Epithelial cell of proximal tubule (primary cell): ENCODE measurements around the gene PCDHGA4. TPM values are rescaled to one million over a fixed set of nuclear protein-coding genes. Genes with fewer than 3 reads are reported as not detected.
"Not testable (repeated sequence)": the region's sequence is repeated elsewhere in the genome, so short reads cannot be mapped to it uniquely, and the experiment has no call there.

Experiments
- DNase-seq: peaks from one replicate; pipeline ENCODE4 v3.0.0-alpha.2; 2011; ENCODE audit warnings: low read depth
- H3K4me3 ChIP-seq: 2 replicates; pipeline ENCODE4 v1.5.1; 2011; ENCODE audit warnings: low read depth, mild to moderate bottlenecking, low read length
- total RNA-seq: library from RNA; depleted of rRNA; stranded (reverse); fragments of >200 nt; gene quantifications from 2 replicates; pipeline ENCODE4 v1.2.3, GENCODE V29; 2015
- TF ChIP-seq, protein P1 (sequence below): conservative IDR thresholded peaks from 2 replicates; pipeline ENCODE4 v1.5.1; 2012; ENCODE audit warnings: low read depth, mild to moderate bottlenecking, low read length

Gene PCDHGA4
- total RNA-seq, 1 donor from 2014 or later, result 0.92 TPM

DNA sequence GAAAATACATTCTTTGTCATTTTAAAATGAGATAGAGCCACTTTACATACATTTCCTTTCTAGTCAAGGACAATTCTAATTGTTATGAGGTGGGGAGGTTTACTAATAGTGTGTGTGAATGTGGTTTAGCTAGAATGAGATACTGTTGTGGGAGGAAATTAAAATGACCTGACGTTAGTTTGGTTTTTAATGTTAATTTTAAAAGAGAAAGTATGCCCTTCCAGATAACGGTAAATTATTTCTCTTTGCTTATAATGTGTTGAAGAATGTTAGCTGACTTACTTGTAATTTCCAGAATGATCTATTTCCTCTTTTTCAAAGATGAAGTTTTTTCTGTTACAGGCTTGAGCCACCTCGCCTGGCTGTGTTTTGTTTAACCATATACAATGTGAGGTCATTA is 32.6 kb upstream of the PCDHGA4 start:
- TF ChIP-seq, protein P1, sequence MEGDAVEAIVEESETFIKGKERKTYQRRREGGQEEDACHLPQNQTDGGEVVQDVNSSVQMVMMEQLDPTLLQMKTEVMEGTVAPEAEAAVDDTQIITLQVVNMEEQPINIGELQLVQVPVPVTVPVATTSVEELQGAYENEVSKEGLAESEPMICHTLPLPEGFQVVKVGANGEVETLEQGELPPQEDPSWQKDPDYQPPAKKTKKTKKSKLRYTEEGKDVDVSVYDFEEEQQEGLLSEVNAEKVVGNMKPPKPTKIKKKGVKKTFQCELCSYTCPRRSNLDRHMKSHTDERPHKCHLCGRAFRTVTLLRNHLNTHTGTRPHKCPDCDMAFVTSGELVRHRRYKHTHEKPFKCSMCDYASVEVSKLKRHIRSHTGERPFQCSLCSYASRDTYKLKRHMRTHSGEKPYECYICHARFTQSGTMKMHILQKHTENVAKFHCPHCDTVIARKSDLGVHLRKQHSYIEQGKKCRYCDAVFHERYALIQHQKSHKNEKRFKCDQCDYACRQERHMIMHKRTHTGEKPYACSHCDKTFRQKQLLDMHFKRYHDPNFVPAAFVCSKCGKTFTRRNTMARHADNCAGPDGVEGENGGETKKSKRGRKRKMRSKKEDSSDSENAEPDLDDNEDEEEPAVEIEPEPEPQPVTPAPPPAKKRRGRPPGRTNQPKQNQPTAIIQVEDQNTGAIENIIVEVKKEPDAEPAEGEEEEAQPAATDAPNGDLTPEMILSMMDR, result no peak
- DNase-seq, result no peak
- no peak overlapping the region for H3K4me3 ChIP-seq

DNA sequence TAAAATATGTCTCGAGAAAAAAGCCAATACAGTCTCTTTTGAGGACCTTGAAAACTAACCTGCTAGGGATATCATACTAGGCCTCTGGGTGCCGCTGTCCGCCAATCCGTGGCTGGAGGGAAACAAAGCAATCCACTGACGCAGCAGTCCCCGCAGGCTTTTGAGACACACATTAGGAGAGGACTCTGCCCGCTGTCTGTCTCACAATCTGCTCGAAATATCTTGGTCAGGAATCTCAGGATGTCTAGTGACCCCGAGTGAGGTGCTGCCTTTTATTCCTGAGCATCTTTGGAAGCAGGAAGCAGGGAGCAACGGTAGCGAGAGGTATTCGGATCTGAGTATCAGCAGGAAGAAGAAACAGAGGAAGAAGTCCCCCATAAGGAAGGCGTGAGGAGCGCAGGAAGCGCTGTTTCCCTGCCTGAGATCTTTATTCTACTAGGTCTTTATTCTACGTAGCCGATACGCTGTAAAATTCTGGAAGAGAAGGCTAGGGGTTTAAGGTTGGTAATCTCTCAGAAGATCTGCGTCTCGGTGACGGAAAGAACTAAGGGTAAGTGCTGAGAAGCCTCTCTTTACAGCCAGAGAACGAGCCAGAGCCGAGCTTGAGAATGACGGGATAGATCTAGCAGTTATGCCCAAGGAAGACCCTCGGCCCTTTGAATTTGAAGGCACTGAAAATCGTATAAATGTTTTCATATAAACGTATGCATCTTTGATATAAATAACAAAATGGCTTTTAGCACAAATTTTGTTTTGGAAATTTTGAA is 28.6 kb upstream of the PCDHGA4 start:
- TF ChIP-seq, protein P1, result peak; percentile 66
- peak overlapping the region; percentile 39 for H3K4me3 ChIP-seq
- DNase-seq, result no peak

GRCh38 chr5:141328231-141328630 is 26.6 kb upstream of the PCDHGA4 start:
- DNase-seq, result no peak
- H3K4me3 ChIP-seq, result no peak overlapping the region
- TF ChIP-seq, protein P1, result no peak

DNA sequence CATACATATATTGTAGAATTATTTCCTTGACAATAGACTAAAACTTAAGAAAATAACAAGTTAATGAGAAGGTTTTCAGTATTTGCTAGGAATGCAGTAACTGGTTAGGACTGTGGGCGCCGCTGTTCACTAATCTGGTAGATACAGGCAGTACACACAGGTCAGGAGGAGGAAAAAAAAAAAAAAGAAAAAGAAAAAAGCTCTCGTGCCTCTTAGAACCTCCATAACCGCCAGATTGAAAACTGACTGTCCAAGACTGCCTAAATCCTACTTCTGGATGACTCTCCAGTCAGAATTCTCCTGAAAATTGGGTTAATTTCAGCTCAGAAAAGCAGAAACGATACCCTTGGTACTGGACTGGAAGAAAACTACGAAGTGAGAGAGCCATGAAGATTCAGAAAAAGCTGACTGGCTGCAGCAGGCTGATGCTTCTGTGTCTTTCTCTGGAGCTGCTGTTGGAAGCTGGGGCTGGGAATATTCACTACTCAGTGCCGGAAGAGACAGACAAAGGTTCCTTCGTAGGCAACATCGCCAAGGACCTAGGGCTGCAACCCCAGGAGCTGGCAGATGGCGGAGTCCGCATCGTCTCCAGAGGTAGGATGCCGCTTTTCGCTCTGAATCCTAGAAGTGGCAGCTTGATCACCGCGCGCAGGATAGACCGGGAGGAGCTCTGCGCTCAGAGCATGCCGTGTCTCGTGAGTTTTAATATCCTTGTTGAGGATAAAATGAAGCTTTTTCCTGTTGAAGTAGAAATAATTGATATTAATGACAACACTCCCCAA is 24.3 kb upstream of the PCDHGA4 start, which contains the start of gene PCDHGA1:
TSS of gene PCDHGA1 (plus strand) at position 216 of the 782 bp plus-strand sequence.
- DNase-seq, result no peak
- H3K4me3 ChIP-seq, result peak within 1 kb of the TSS; percentile 46
- TF ChIP-seq, protein P1, result peak; percentile 53

- H3K4me3 ChIP-seq, DNase-seq: not testable (repeated sequence)
Measured at GRCh38 chr5:141332571-141332970, 22.2 kb upstream of the PCDHGA4 start.

DNA sequence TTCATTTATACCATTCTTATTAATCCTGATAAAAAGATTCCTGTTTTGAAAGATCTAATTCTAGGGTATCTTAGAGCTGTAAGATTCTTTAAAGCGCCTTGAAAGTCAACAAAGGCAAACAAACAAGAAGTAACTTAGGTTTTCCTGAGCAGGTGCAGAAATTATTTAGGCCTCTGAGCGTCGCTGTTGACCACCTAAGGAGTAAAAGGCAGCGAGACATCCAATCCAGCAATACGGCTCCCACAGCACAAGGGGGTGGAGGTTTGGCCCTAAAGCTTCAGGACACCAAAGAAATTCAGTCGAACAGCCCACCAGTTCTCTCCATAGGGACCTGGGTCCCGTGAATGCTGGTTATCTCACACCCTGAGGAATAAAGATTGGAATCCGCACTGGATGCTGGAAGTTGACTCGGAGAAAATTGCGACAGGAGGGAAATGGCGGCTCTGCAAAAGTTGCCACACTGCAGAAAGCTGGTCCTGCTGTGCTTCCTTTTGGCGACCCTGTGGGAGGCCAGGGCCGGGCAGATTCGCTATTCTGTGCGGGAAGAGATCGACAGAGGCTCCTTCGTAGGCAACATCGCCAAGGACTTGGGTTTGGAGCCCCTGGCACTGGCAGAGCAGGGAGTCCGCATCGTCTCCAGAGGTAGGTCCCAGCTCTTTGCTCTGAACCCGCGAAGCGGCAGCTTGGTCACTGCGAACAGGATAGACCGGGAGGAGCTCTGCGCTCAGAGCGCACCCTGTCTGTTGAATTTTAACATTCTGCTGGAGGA is 16.1 kb upstream of the PCDHGA4 start, which contains the start of gene PCDHGA2:
TSS of gene PCDHGA2 (plus strand) at position 223 of the 769 bp plus-strand sequence.
- DNase-seq, result no peak
- TF ChIP-seq, protein P1, result peak; percentile 59
- H3K4me3 ChIP-seq, result peak within 1 kb of the TSS; percentile 48

DNA sequence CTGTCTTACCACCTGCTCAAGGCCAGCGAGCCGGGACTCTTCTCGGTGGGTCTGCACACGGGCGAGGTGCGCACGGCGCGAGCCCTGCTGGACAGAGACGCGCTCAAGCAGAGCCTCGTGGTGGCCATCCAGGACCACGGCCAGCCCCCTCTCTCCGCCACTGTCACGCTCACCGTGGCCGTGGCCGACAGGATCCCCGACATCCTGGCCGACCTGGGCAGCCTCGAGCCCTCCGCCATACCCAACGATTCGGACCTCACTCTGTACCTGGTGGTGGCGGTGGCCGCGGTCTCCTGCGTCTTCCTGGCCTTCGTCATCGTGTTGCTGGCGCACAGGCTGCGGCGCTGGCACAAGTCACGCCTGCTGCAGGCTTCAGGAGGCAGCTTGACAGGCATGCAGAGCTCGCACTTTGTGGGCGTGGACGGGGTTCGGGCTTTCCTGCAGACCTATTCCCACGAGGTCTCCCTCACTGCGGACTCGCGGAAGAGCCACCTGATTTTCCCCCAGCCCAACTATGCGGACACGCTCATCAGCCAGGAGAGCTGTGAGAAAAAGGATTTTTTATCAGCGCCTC is 14.0 kb upstream of the PCDHGA4 start:
- DNase-seq, H3K4me3 ChIP-seq: not testable (repeated sequence)
